GM19438 (cell line): ENCODE measurements around the gene VSNL1.

Experiments
- ATAC-seq: cut with Tn5 transposase; IDR thresholded peaks from one replicate; pipeline ENCODE4 v1.9.1; 2021; ENCODE audit warnings: low read depth; ENCODE audit not compliant: unreplicated experiment

VSNL1 gene

GRCh38 chr2:17682098-17682857 lies 141.8 kb downstream of the VSNL1 start:
- ATAC-seq, result no peak

GRCh38 chr2:17683981-17684380 lies 143.5 kb downstream of the VSNL1 start:
- ATAC-seq, result no peak

GRCh38 chr2:17688600-17688999 lies 148.1 kb downstream of the VSNL1 start:
- ATAC-seq, result no peak

GRCh38 chr2:17689010-17689409 lies 148.5 kb downstream of the VSNL1 start:
- ATAC-seq, result no peak

GRCh38 chr2:17690776-17691175 lies 150.3 kb downstream of the VSNL1 start:
- no peak for ATAC-seq
